IMR-90 (cell line): ENCODE data around the gene CTBP2. TPM values are rescaled to one million over a fixed set of nuclear protein-coding genes. Genes with fewer than 3 reads are reported as not detected.

Experiments used
- polyA plus RNA-seq, 3 experiments: library from polyadenylated mRNA; depleted of rRNA; stranded (reverse); fragments of >200 nt; gene quantifications; 2 replicates each; pipeline ENCODE4 v1.2.3, GENCODE V29; 2012; ENCODE audit warnings: low replicate concordance in 1 of 3
- total RNA-seq: library from RNA; depleted of rRNA; stranded (reverse); fragments of >200 nt; gene quantifications from 2 replicates; pipeline ENCODE4 v1.2.3, GENCODE V29; 2012
- TF ChIP-seq, protein P1 (sequence below): fragments of 150-350 bp; IDR thresholded peaks from 2 replicates; pipeline ENCODE4 v1.6.1; 2016; ENCODE audit warnings: low read depth, mild to moderate bottlenecking, low read length, moderate library complexity, borderline replicate concordance

The CTBP2 gene
- total and polyA plus RNA-seq, 2 of the 4 experiments (the other 2 are of a cell fraction) = 81.0 to 86.6 TPM

DNA sequence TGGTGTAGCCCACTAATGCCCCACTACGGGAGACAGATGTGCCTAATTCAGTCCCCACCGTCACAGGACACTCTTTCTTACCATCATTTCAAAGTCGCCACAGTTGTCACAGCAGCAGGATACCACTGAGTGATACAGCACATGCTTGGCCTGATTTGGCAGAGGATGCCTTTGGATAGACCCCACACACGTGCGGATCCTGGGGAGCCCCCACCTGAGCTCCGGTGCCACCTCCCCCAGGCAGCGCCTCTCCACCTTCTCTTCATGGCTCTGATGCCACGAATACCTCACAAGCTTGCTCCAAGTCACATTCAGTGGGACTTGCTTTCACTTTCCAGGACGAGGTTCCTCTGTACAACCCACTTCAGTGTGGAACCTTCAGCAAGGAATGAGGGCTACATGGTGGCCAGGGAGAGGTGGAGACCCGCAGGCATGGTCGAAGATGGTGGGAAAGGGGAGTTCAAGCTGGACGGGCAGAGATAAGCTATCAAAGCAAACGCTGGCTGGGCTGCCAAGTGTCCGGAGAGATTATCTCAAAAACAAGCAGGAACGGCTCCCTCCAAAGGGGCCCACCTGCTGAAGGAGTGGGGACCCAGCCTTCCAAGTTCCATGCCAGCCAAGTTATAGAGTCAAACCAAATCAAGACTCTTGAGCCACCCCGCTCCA is 111.0 kb downstream of the CTBP2 start (continued):
- TF ChIP-seq, protein P1, sequence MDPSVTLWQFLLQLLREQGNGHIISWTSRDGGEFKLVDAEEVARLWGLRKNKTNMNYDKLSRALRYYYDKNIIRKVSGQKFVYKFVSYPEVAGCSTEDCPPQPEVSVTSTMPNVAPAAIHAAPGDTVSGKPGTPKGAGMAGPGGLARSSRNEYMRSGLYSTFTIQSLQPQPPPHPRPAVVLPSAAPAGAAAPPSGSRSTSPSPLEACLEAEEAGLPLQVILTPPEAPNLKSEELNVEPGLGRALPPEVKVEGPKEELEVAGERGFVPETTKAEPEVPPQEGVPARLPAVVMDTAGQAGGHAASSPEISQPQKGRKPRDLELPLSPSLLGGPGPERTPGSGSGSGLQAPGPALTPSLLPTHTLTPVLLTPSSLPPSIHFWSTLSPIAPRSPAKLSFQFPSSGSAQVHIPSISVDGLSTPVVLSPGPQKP = no peak
